NCI-H2107 (cell line): ENCODE data around the gene RGL3.
"Not testable (repeated sequence)": the region's sequence is repeated elsewhere in the genome, so short reads cannot be mapped to it uniquely, and the experiment has no call there.

Source experiments
- DNase-seq: peaks from one replicate; lab custom pipeline; 2025; lab: John Stamatoyannopoulos, UW

Gene RGL3

GRCh38 chr19:11420429-11421370 is 1.6 kb upstream of the RGL3 start:
- DNase-seq: no peak

DNA sequence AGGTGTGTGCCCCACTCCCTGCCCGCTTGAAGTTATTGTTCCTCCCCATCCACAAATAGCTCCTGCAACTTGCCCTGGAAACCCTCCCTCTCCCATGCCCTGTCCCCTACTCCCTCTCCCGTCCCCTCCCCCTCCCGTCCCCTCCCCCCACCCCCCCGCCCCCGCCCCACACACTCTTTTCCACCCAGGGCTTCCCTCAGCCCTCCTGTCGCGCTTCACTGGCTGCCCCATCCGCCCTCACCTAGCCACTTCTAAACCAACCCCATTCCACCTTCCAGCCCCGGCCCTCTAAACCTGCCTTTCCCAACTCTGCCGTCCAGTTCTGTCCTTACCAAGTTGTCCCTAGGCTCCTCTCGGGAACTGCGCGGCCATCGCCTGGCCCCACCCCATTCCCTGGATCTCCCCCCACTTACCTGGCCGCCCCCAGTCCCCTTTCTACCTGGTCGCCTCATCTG is 993 bp downstream of the RGL3 start:
- no peak for DNase-seq

DNA sequence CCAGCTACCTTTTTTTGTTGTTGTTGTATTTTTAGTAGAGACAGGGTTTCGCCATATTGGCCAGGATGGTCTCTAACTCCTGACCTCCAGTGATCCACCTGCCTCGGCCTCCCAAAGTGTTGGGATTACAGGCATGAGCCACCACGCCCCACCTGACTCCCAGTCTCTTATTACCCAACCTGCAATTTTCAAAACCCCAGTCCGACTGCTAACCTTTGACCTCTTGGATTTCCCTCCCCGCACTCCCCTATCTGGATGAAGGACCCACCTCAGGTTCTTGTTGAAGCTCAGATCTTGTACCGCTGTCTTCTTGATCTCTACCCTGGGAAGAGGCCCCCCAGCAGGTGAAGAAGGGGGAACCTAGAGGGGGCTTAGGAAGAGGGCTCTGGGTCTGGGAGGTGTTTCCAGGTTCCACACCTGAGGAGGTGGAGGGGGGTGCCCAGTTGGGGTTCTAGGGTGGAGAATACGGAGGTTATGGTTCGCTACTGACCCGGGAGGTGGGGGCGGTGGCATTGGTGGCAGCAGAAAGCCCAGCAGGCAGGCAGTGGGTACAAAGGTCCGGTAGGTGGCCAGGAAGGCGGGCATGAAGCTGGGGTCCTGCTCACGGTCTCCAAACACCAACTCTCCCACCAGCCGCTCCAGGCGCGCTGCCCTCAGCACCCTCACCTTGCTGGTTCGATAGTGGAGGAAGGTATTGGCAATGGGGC is 2.6 kb downstream of the RGL3 start:
- no peak for DNase-seq

DNA sequence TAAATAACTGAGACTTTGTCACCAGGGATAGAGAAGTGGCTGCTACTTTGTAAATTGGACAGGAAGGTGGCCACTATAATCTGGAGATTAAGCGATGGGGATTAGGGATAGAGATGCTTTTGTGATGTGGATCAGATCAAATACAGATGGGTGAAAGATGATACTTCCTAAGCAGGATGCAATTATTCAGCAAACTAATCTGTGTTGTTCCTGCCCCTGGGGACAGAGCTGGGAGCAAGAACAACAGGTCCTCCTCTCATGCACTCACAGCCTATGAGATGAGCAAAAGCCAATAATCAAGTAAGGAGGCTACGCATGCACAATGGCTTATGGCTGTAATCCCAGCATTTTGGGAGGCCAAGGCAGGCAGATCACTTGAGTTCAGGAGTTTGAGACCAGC is 4.6 kb downstream of the RGL3 start:
- no peak for DNase-seq

- no peak for DNase-seq
These were observed 8.4 kb downstream of the RGL3 start for GRCh38 chr19:11410682-11411081.

DNA sequence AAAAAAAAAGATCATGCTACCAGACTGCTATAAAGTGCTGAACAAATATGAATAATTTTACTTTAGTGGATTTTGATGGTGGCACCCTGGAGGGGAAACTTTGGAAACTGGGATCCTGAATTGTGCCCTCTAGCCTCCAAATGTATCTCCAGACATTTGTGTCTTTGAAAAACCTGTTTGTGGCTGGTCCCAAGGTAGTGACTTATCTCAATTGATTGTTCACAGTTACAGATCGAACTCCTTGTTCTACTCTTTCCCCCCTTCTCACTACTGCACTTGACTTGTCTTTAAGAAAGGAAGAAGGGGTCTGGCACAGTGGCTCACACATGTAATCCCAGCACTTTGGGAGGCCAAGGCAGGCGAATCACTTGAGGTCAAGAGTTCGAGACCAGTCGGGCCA is 10.5 kb downstream of the RGL3 start:
- no peak for DNase-seq

DNA sequence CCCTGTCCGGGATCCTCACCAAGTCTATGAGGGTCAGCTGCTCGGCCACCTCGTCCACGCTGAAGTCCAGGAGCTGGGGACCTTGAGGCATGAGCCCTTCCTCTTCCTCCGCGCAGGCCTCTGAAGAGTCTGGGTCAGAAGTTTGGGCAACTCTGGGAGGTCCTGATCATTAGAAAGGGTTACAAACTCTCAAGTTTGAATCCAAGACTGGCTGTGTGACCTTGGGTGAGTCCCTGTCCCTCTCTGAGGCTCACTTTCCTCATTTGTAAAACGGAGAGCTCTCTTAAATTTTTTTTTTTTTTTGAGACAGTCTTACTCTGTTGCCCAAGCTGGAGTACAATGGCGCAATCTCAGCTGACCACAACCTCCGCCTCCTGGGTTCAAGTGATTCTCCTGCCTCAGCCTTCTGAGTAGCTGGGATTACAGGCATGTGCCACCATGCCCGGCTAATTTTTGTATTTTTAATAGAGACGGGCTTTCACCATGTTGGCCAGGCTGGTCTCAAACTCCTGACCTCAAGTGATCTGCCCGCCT is 12.3 kb downstream of the RGL3 start:
- not testable (repeated sequence) for DNase-seq

GRCh38 chr19:11405846-11406643 is 13.1 kb downstream of the RGL3 start:
- no peak for DNase-seq

GRCh38 chr19:11404588-11405222 is 14.4 kb downstream of the RGL3 start:
- no peak for DNase-seq

GRCh38 chr19:11401808-11402543 is 17.1 kb downstream of the RGL3 start:
- DNase-seq: no peak

DNA sequence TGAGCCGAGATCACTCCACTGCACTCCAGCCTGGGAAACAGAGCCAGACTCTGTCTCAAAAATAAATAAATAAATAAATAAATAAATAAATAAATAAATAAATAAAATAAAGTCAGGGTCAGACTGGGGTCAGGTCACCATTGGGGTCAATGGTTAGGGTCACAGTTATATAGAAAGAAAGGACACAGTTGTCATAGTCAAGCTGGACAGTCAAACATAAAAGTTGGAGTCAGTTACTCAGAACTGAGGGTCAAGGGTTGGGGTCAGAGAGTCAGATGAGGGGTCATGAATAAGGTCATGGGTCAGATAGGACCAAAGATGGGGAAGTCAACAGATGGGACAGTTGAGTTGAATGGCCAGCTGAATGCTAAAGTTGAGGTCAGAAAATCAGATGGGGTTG is 18.3 kb downstream of the RGL3 start:
- DNase-seq: no peak

DNA sequence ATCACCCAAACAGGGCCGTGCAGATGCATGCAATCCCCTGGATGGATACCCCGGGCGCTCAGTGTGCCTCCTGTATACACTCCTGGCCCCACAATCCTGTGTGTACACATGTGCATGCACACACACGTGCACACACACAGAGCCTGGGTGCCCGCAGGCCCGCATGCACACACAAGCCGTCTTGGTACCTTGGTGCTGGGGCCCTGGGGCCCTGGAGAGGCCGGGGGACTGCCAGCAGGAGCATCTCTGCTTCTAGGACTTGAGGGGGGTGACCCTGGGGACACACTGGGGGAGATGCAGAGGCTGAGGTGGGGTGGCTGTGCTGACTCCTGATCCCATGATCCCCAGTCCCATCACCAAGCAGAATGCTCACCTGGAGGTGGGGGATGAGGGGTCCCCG is 19.4 kb downstream of the RGL3 start:
- no peak for DNase-seq

GRCh38 chr19:11397089-11397610 is 22.0 kb downstream of the RGL3 start:
- DNase-seq: no peak

- DNase-seq: no peak
These were observed 28.0 kb downstream of the RGL3 start for GRCh38 chr19:11390933-11391680.

- no peak for DNase-seq
These were observed 28.8 kb downstream of the RGL3 start for GRCh38 chr19:11390359-11390758.

DNA sequence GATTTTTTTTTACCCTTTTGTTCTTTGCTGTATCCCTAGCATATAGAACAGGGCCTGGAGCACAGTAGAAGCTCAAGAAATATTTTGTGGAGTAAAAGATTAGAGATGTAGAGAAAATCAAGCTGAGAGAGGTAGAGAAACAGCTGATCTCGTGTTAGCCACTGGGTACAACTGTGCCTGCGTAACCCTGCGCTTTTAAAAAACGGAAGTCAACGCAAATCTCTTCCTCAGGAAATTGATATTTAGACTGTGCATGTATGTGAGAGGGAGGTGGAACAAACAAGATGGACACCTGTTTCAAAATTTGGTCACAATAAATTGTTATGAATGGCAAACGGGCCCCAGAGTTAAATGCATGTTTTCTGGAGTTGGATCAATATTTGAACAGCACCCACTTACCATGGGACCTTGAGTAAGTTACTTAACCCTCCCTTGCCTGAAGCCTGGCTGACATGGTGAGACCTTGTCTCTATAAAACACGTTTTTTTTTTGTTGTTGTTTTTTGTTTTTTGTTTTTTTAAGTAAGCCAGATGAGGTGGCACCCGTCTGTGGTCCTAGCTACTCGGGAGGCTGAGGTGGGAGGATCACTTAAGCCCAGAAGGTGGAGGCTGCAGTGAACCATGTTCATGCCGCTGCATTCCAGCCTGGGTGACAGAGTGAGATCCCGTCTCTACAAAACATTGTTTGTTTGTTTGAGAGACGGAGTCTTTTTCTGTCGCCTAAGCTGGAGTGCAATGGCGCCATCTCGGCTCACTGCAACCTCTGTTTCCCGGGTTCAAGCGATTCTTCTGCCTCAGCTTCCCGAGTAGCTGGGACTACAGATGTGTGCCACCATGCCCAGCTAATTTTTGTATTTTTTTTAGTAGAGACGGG is 31.7 kb downstream of the RGL3 start:
- no peak for DNase-seq

- no peak for DNase-seq
These were observed 34.4 kb downstream of the RGL3 start for GRCh38 chr19:11384778-11385129.

- DNase-seq: no peak
These were observed 35.4 kb downstream of the RGL3 start for GRCh38 chr19:11383706-11384048.
